GM18505 (cell line): Measurements from ENCODE around the gene RCBTB2.

Experiments
- ATAC-seq: cut with Tn5 transposase; IDR thresholded peaks from one replicate; pipeline ENCODE4 v1.9.1; 2021; ENCODE audit not compliant: unreplicated experiment
- POLR2A ChIP-seq: IDR thresholded peaks from 4 replicates; pipeline ENCODE4 v1.6.1; 2011; ENCODE audit warnings: borderline replicate concordance; ENCODE audit not compliant: insufficient read depth, insufficient read length; ENCODE audit errors: extremely low read depth

RCBTB2 gene

GRCh38 chr13:48448959-48449614, 83.8 kb downstream of the RCBTB2 start:
- TF ChIP-seq POLR2A: no peak
- no peak for ATAC-seq

GRCh38 chr13:48448285-48448958, 84.5 kb downstream of the RCBTB2 start:
- ATAC-seq: no peak
- TF ChIP-seq POLR2A: no peak

- ATAC-seq: no peak
- no peak for TF ChIP-seq POLR2A
Observed at GRCh38 chr13:48446464-48446863, 86.4 kb downstream of the RCBTB2 start.

- no peak for TF ChIP-seq POLR2A
- no peak for ATAC-seq
Observed at GRCh38 chr13:48443442-48444208, 89.3 kb downstream of the RCBTB2 start.
